ENCODE measurements around the gene RAPGEF4. TPM values are rescaled to one million over a fixed set of nuclear protein-coding genes. Genes with fewer than 3 reads are reported as not detected.

Gene RAPGEF4
- total RNA-seq, 2 experiments from 2014 or later, result 0.85 to 1.3 TPM

GRCh38 chr2:172705352-172705751 is 30.3 kb upstream of the RAPGEF4 start:
- POLR2A ChIA-PET, result no interaction called here
- no peak for TF ChIP-seq CTCF (IDR thresholded peaks at IDR 0.05)
- Mint-ChIP-seq H3K36me3 (ENCODE audit: low read depth) (no peaks in the 10 kb centered on the region), H3K27ac (no peak overlapping the region), H3K27me3 (peaks cover 2% of the 10 kb centered on the region), H3K4me1 (ENCODE audit: low read depth) (no peaks in the 10 kb centered on the region), H3K4me3 (no peak overlapping the region), H3K9me3 (peaks cover 1% of the 10 kb centered on the region)
- intact Hi-C loops (cut with micrococcal nuclease), result no loop called here
- DNase-seq, result no peak
- no peak for ATAC-seq
- CTCF ChIA-PET, result no interaction called here

- no peak overlapping the region for H3K4me3 Mint-ChIP-seq
- CTCF ChIA-PET, result interaction anchor here (3.1 kb wide), 1 partner anchor 115 kb away, joined by 19 read pairs; no protein-coding TSS in a partner anchor
- H3K27ac Mint-ChIP-seq, result no peak overlapping the region
- H3K27me3 Mint-ChIP-seq, result peaks cover 2% of the 10 kb centered on the region
- intact Hi-C loops (cut with micrococcal nuclease), result no loop called here
- TF ChIP-seq CTCF (IDR thresholded peaks at IDR 0.05), result no peak
- H3K36me3 Mint-ChIP-seq (ENCODE audit: low read depth), result no peaks in the 10 kb centered on the region
- no peak for ATAC-seq
- no peaks in the 10 kb centered on the region for H3K9me3 Mint-ChIP-seq
- H3K4me1 Mint-ChIP-seq (ENCODE audit: low read depth), result no peaks in the 10 kb centered on the region
- DNase-seq, result no peak
- POLR2A ChIA-PET, result no interaction called here
Measured at GRCh38 chr2:172708247-172708646, 27.4 kb upstream of the RAPGEF4 start.

DNA sequence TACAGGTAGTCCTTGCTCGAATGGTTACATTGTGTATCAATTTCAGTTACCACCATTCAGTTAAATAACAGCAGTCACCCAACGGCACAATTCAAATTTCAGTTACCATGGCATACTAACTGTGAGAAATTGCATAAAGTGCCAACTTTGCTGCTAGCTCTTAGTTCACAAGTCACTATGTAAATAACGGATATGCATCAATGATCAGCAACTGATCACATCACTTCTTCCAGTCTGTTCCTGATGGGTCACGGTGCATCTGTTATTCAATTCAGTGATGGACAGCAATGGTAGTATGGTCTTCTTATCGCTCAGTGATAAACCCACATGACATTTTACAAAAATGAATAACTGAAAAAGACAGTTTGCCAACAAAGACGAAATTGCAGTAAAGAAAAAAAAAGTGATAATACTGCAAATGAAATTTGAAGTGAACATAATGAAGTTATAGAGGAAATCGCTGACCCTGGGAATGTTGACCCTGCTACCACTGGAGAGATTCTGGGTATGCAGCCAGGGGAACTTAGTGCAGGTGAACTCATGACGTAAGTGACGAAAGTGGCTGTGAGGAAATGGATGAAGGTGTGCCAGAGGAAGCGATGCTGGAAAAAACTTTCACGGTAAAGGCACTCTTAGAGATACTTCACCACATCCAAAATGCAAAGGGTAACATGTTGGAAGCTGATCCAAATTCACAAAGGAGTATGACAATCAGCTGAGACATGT is 25.9 kb upstream of the RAPGEF4 start:
- DNase-seq (no peak), ATAC-seq (no peak)
- Mint-ChIP-seq H3K4me1 (ENCODE audit: low read depth) (no peaks in the 10 kb centered on the region), H3K27me3 (peaks cover 2% of the 10 kb centered on the region), H3K36me3 (ENCODE audit: low read depth) (no peaks in the 10 kb centered on the region), H3K4me3 (no peak overlapping the region), H3K27ac (no peak overlapping the region), H3K9me3 (no peaks in the 10 kb centered on the region)
- no peak for TF ChIP-seq CTCF (IDR thresholded peaks at IDR 0.05)
- ChIA-PET POLR2A (interaction anchor here (1.3 kb wide), 1 partner anchor 153 kb away, joined by 3 read pairs; no protein-coding TSS in a partner anchor), CTCF (interaction anchor here (0.7 to 3.1 kb wide), 23 partner anchors 8 to 446 kb away, joined by 3 to 19 read pairs (median 5); no protein-coding TSS in a partner anchor)
- intact Hi-C loops (cut with micrococcal nuclease), result loop anchor here (10.0 kb wide), 1 partner anchor 105 kb away; no protein-coding TSS in a partner anchor

DNA sequence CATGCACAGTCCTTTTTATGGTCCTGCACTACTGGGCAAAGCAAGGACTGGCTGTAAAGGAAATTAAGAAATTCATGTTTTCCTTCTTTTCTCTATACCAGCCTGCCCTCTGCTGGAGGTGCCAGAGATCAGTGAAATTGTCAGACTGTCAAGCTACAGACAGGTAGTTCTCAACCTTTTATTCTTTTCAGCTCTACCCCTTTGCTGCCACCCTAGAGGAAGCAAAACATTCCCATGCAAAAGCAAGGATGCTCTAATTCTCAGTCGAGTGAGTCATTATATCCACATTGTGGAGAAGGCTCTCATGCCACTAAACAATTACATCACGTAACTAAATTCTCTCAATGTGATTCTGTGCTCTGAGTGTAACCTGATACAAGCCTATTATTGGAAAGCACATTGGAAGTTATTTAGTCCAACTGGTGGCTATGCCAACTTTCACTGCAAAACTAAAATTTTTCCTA is 25.0 kb upstream of the RAPGEF4 start:
- Mint-ChIP-seq H3K4me1 (ENCODE audit: low read depth) (no peaks in the 10 kb centered on the region), H3K27me3 (peaks cover 2% of the 10 kb centered on the region), H3K4me3 (no peak overlapping the region), H3K9me3 (no peaks in the 10 kb centered on the region), H3K27ac (no peak overlapping the region), H3K36me3 (ENCODE audit: low read depth) (no peaks in the 10 kb centered on the region)
- ChIA-PET POLR2A (interaction anchor here (1.3 kb wide), 1 partner anchor 154 kb away, joined by 3 read pairs; no protein-coding TSS in a partner anchor), CTCF (interaction anchor here (0.6 to 3.1 kb wide), 29 partner anchors 8 to 249 kb away, joined by 3 to 19 read pairs (median 4); no protein-coding TSS in a partner anchor)
- ATAC-seq, result no peak
- intact Hi-C loops (cut with micrococcal nuclease), result loop anchor here (10.0 kb wide), 1 partner anchor 106 kb away; no protein-coding TSS in a partner anchor
- peak; percentile 58 for DNase-seq
- TF ChIP-seq CTCF (IDR thresholded peaks at IDR 0.05), result peak; percentile 87

DNA sequence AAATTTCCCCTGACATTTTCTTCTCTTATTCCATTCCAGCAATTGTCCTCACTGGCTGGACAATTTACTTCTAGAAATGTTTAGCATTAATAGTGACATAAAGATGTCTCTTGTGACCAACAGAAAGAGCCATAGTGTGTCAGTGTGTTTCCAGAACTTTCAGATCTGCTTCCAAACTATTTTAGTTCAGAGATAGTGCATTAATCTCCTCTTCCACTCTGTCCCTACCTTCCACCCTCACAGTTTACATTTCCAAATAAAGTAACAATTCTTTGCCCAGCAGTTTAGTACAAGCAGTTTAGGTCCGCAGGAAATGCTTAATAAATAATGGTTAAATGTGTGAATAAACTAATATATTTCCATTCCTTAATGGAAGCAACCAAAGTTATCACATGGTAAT is 24.5 kb upstream of the RAPGEF4 start:
- Mint-ChIP-seq H3K9me3 (no peaks in the 10 kb centered on the region), H3K27ac (no peak overlapping the region), H3K36me3 (ENCODE audit: low read depth) (no peaks in the 10 kb centered on the region), H3K4me1 (ENCODE audit: low read depth) (no peaks in the 10 kb centered on the region), H3K27me3 (peaks cover 2% of the 10 kb centered on the region), H3K4me3 (no peak overlapping the region)
- no peak for TF ChIP-seq CTCF (IDR thresholded peaks at IDR 0.05)
- no peak for ATAC-seq
- ChIA-PET POLR2A (interaction anchor here (1.3 kb wide), 1 partner anchor 154 kb away, joined by 3 read pairs; no protein-coding TSS in a partner anchor), CTCF (interaction anchor here (0.6 to 3.1 kb wide), 26 partner anchors 8 to 249 kb away, joined by 3 to 19 read pairs (median 5); no protein-coding TSS in a partner anchor)
- intact Hi-C loops (cut with micrococcal nuclease), result loop anchor here (10.0 kb wide), 1 partner anchor 106 kb away; no protein-coding TSS in a partner anchor
- DNase-seq, result no peak

All from activated CD8-positive, alpha-beta T cell treated with anti-CD3 and anti-CD28 coated beads for 36 hours (primary cell).